Liver (tissue), 9 donors: ENCODE data around the gene MAD2L2. TPM values are rescaled to one million over a fixed set of nuclear protein-coding genes. Genes with fewer than 3 reads are reported as not detected.

Experiments used
- DNase-seq: peaks from one replicate; pipeline ENCODE4 v3.0.0-alpha.2; 2017; ENCODE audit warnings: low spot score
- H3K27ac ChIP-seq, 2 donors: one replicate each; pipeline ENCODE4 v1.7.0; 2013; ENCODE audit warnings: inconsistent platforms in 2 of 2, low read length in 2 of 2, control low read depth in 1 of 2, low read depth in 1 of 2, mild to moderate bottlenecking in 1 of 2
- H3K27me3 ChIP-seq, 4 donors: one replicate each; pipeline versions ENCODE4 v1.6.1 to v1.7.0; 2013; ENCODE audit warnings: low read length in 3 of 4, inconsistent platforms in 1 of 4, mild to moderate bottlenecking in 1 of 4, moderate library complexity in 1 of 4; ENCODE audit not compliant: control insufficient read depth in 4 of 4, insufficient read depth in 4 of 4
- H3K36me3 ChIP-seq, 4 donors: one replicate each; pipeline versions ENCODE4 v1.6.1 to v1.7.0; 2013; ENCODE audit warnings: low read length in 3 of 4, mild to moderate bottlenecking in 3 of 4, low read depth in 1 of 4, moderate library complexity in 1 of 4; ENCODE audit not compliant: control insufficient read depth in 4 of 4, insufficient read depth in 3 of 4
- H3K4me1 ChIP-seq, 4 donors: one replicate each; pipeline versions ENCODE4 v1.6.1 to v1.7.0; 2013; ENCODE audit warnings: low read length in 3 of 4, mild to moderate bottlenecking in 3 of 4, moderate library complexity in 1 of 4; ENCODE audit not compliant: control insufficient read depth in 4 of 4, insufficient read depth in 4 of 4
- H3K4me3 ChIP-seq, 3 donors: one replicate each; pipeline versions ENCODE4 v1.6.1 to v1.7.0; 2013; ENCODE audit warnings: low read length in 3 of 3, control low read depth in 1 of 3, low read depth in 1 of 3, mild to moderate bottlenecking in 1 of 3
- H3K9ac ChIP-seq, 2 donors: one replicate each; pipeline ENCODE4 v1.7.0; 2013; ENCODE audit warnings: low read length in 2 of 2, mild to moderate bottlenecking in 2 of 2, moderate library complexity in 2 of 2, control low read depth in 1 of 2, low read depth in 1 of 2
- H3K9me3 ChIP-seq, 4 donors: one replicate each; pipeline versions ENCODE4 v1.6.1 to v1.7.0; 2013; ENCODE audit warnings: low read length in 3 of 4; ENCODE audit not compliant: control insufficient read depth in 4 of 4
- ATF3 ChIP-seq: IDR thresholded peaks from 2 replicates; pipeline ENCODE4 v1.6.1; 2016; ENCODE audit warnings: antibody characterized with exemption
- CTCF ChIP-seq: fragments of 150-350 bp; IDR thresholded peaks from 2 replicates; pipeline ENCODE4 v1.5.1; 2017; ENCODE audit warnings: improper control_type of control experiment, low read depth, low read length; ENCODE audit not compliant: missing input control
- EGR1 ChIP-seq, 2 donors: IDR thresholded peaks; 2 replicates each; pipeline ENCODE4 v1.6.1; 2016 to 2018; ENCODE audit warnings: antibody characterized with exemption in 2 of 2, low read depth in 2 of 2
- FOXA1 ChIP-seq: IDR thresholded peaks from 2 replicates; pipeline ENCODE4 v1.6.1; 2016; ENCODE audit warnings: antibody characterized with exemption
- FOXA2 ChIP-seq: IDR thresholded peaks from 2 replicates; pipeline ENCODE4 v1.6.1; 2016; ENCODE audit warnings: antibody characterized with exemption
- GABPA ChIP-seq, 2 donors: IDR thresholded peaks in 1 of 2; conservative IDR thresholded peaks in 1 of 2; 2 replicates each; pipeline ENCODE4 v1.6.1; 2016; ENCODE audit warnings: antibody characterized with exemption in 2 of 2, mild to moderate bottlenecking in 1 of 2, moderate library complexity in 1 of 2
- HNF4A ChIP-seq, 2 donors: conservative IDR thresholded peaks; 2 replicates each; pipeline ENCODE4 v1.6.1; 2016; ENCODE audit warnings: antibody characterized with exemption in 2 of 2, mild to moderate bottlenecking in 2 of 2
- HNF4G ChIP-seq: IDR thresholded peaks from 2 replicates; pipeline ENCODE4 v1.6.1; 2016; ENCODE audit warnings: antibody characterized with exemption
- JUND ChIP-seq, 2 donors: IDR thresholded peaks; 2 replicates each; pipeline ENCODE4 v1.6.1; 2016; ENCODE audit warnings: antibody characterized with exemption in 2 of 2
- RAD21 ChIP-seq, 2 donors: IDR thresholded peaks; 2 replicates each; pipeline ENCODE4 v1.6.1; 2016; ENCODE audit warnings: antibody characterized with exemption in 2 of 2, mild to moderate bottlenecking in 2 of 2
- RXRA ChIP-seq, 2 donors: IDR thresholded peaks; 2 replicates each; pipeline ENCODE4 v1.6.1; 2017 to 2018; ENCODE audit warnings: antibody characterized with exemption in 2 of 2, mild to moderate bottlenecking in 1 of 2
- SP1 ChIP-seq: IDR thresholded peaks from 2 replicates; pipeline ENCODE4 v1.6.1; 2018; ENCODE audit warnings: antibody characterized with exemption, mild to moderate bottlenecking
- TAF1 ChIP-seq: conservative IDR thresholded peaks from 2 replicates; pipeline ENCODE4 v1.6.1; 2016; ENCODE audit warnings: antibody characterized with exemption, mild to moderate bottlenecking
- YY1 ChIP-seq: IDR thresholded peaks from 2 replicates; pipeline ENCODE4 v1.6.1; 2016; ENCODE audit warnings: antibody characterized with exemption, mild to moderate bottlenecking
- ZBTB33 ChIP-seq: IDR thresholded peaks from 2 replicates; pipeline ENCODE4 v1.6.1; 2016; ENCODE audit warnings: antibody characterized with exemption
- WGBS: extraction: QIAGEN DNeasy Blood & Tissue Kit; methylation state at CpG from one replicate; pipeline ENCODE4 v1.1.7; 2013; 5-methylcytosine and 5-hydroxymethylcytosine counted together
- polyA plus RNA-seq, 2 donors: library from polyadenylated mRNA; stranded (reverse) in 1 of 2; unstranded in 1 of 2; fragments of 200-250 nt in 1 of 2; fragments of >200 nt in 1 of 2; fragmentation: Nextera tagmentation in 1 of 2; extraction: Ambion mirVana in 1 of 2; gene quantifications; one replicate each; pipeline versions ENCODE4 v1.2.1 to v1.2.3, GENCODE V29; 2013 to 2015
- total RNA-seq, 2 donors: library from RNA; depleted of rRNA; stranded (reverse); fragments of >200 nt; gene quantifications; one replicate each; pipeline ENCODE4 v1.2.3, GENCODE V29; 2014
- TF ChIP-seq, protein P1 (sequence below): IDR thresholded peaks from 2 replicates; pipeline ENCODE4 v1.6.1; 2016; ENCODE audit warnings: antibody characterized with exemption, mild to moderate bottlenecking
- TF ChIP-seq, protein P2 (sequence below): IDR thresholded peaks from 2 replicates; pipeline ENCODE4 v1.6.1; 2016; ENCODE audit warnings: antibody characterized with exemption
- donor health status: healthy.
- donor health status: healthy.
- donor health status: healthy.
- donor health status: healthy.
- donor health status: healthy.

Gene MAD2L2
- total and polyA plus RNA-seq, 4 donors: 17.5 to 43.1 (median 31.9) TPM

DNA sequence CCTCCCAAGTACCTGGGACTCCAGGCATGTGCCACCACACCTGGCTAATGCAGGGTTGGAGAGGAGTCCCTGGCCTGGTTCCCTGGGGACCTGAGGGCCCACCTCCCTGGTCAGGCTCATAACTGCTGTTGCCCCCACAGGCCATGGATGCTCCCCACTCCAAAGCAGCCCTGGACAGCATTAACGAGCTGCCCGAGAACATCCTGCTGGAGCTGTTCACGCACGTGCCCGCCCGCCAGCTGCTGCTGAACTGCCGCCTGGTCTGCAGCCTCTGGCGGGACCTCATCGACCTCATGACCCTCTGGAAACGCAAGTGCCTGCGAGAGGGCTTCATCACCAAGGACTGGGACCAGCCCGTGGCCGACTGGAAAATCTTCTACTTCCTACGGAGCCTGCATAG is 12.4 kb downstream of the MAD2L2 start:
- WGBS: 89% methylated on average over 14 of the region's 14 CpGs
- Histone ChIP-seq H3K4me1 (peaks cover 12 to 38% (median 25%) of the 10 kb centered on the region in 4 donors), H3K27ac (no peak overlapping the region), H3K4me3 (no peak overlapping the region), H3K36me3 (peaks cover 0 to 5% (median 3%) of the 10 kb centered on the region in 4 donors), H3K9me3 (no peaks in the 10 kb centered on the region), H3K27me3 (no peaks in the 10 kb centered on the region), H3K9ac (no peak overlapping the region)
- TF ChIP-seq RXRA (IDR thresholded peaks at IDR 0.05) (no peak), GABPA (IDR thresholded peaks at IDR 0.05 in 1 of 2, conservative IDR thresholded peaks at IDR 0.05 in 1 of 2) (no peak), EGR1 (IDR thresholded peaks at IDR 0.05; ENCODE audit: low read depth in 2 of 2) (no peak), YY1 (no peak), HNF4A (conservative IDR thresholded peaks at IDR 0.05) (no peak), TAF1 (no peak), FOXA1 (no peak), SP1 (no peak), RAD21 (IDR thresholded peaks at IDR 0.05) (no peak), ZBTB33 (no peak), JUND (IDR thresholded peaks at IDR 0.05) (no peak), HNF4G (no peak), CTCF (no peak), FOXA2 (no peak), ATF3 (no peak)
- TF ChIP-seq, protein P1, sequence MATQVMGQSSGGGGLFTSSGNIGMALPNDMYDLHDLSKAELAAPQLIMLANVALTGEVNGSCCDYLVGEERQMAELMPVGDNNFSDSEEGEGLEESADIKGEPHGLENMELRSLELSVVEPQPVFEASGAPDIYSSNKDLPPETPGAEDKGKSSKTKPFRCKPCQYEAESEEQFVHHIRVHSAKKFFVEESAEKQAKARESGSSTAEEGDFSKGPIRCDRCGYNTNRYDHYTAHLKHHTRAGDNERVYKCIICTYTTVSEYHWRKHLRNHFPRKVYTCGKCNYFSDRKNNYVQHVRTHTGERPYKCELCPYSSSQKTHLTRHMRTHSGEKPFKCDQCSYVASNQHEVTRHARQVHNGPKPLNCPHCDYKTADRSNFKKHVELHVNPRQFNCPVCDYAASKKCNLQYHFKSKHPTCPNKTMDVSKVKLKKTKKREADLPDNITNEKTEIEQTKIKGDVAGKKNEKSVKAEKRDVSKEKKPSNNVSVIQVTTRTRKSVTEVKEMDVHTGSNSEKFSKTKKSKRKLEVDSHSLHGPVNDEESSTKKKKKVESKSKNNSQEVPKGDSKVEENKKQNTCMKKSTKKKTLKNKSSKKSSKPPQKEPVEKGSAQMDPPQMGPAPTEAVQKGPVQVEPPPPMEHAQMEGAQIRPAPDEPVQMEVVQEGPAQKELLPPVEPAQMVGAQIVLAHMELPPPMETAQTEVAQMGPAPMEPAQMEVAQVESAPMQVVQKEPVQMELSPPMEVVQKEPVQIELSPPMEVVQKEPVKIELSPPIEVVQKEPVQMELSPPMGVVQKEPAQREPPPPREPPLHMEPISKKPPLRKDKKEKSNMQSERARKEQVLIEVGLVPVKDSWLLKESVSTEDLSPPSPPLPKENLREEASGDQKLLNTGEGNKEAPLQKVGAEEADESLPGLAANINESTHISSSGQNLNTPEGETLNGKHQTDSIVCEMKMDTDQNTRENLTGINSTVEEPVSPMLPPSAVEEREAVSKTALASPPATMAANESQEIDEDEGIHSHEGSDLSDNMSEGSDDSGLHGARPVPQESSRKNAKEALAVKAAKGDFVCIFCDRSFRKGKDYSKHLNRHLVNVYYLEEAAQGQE: no peak
- TF ChIP-seq, protein P2, sequence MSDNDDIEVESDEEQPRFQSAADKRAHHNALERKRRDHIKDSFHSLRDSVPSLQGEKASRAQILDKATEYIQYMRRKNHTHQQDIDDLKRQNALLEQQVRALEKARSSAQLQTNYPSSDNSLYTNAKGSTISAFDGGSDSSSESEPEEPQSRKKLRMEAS: no peak
- DNase-seq: no peak
